D721Med (cell line): ENCODE measurements around the gene SLC7A4.

ENCODE experiments used
- DNase-seq: peaks from one replicate; pipeline ENCODE4 v3.0.0; 2011; ENCODE audit warnings: low spot score; ENCODE audit not compliant: insufficient read length
- FAIRE-seq: peaks from 2 replicates; lab custom pipeline; 2011; peaks lifted over from hg19 to GRCh38; lab: Jason Lieb, UNC
- CTCF ChIP-seq: IDR thresholded peaks from 2 replicates; pipeline ENCODE4 v1.5.1; 2012; ENCODE audit warnings: mild to moderate bottlenecking, control low read depth; ENCODE audit not compliant: insufficient read depth; ENCODE audit errors: missing control alignments

SLC7A4 gene

GRCh38 chr22:20980938-20981722 is 51.2 kb downstream of the SLC7A4 start:
- no peak for DNase-seq
- FAIRE-seq, result no peak
- no peak for TF ChIP-seq CTCF

- no peak for TF ChIP-seq CTCF
- FAIRE-seq, result no peak
- no peak for DNase-seq
Observed at GRCh38 chr22:20980523-20980922, 51.8 kb downstream of the SLC7A4 start.

- DNase-seq (no peak), FAIRE-seq (no peak)
- no peak for TF ChIP-seq CTCF
Observed at GRCh38 chr22:20979940-20980453, 52.4 kb downstream of the SLC7A4 start.

- TF ChIP-seq CTCF, result no peak
- FAIRE-seq (no peak), DNase-seq (no peak)
Observed at GRCh38 chr22:20979243-20979809, 53.0 kb downstream of the SLC7A4 start.
